Gastrocnemius medialis (tissue), 4 donors: ENCODE measurements around the gene SIX5. TPM values are rescaled to one million over a fixed set of nuclear protein-coding genes. Genes with fewer than 3 reads are reported as not detected.

Experiments used
- ATAC-seq, 2 donors: fragments of 150-250 bp; one replicate each; pipeline ENCODE4 v1.9.1; 2016
- DNase-seq, 2 donors: peaks; one replicate each; pipeline ENCODE4 v3.0.0-alpha.2; 2019
- H3K27ac ChIP-seq, 4 donors: fragments of 200-600 bp; sonication (generic); 1 replicate in 1 of 4; 2 replicates in 3 of 4; pipeline ENCODE4 v1.5.1; 2016 to 2018; ENCODE audit warnings: mild to moderate bottlenecking in 2 of 4, moderate library complexity in 1 of 4
- H3K27me3 ChIP-seq, 3 donors: fragments of 200-600 bp; sonication (generic) in 2 of 3; 1 replicate in 1 of 3; 2 replicates in 2 of 3; pipeline versions ENCODE4 v1.5.1 to v1.6.0; 2016 to 2019; ENCODE audit warnings: mild to moderate bottlenecking in 1 of 3, moderate library complexity in 1 of 3
- H3K36me3 ChIP-seq, 2 donors: fragments of 200-600 bp; sonication (generic) in 1 of 2; one replicate each; pipeline ENCODE4 v1.5.1; 2017 to 2018
- H3K4me1 ChIP-seq, 2 donors: fragments of 200-600 bp; sonication (generic) in 1 of 2; one replicate each; pipeline ENCODE4 v1.5.1; 2016 to 2017; ENCODE audit warnings: mild to moderate bottlenecking in 2 of 2
- H3K4me3 ChIP-seq, 4 donors: fragments of 200-600 bp; sonication (generic) in 3 of 4; 1 replicate in 1 of 4; 2 replicates in 3 of 4; pipeline ENCODE4 v1.5.1; 2016 to 2019; ENCODE audit warnings: mild to moderate bottlenecking in 2 of 4
- H3K9me3 ChIP-seq, 3 donors: fragments of 200-600 bp; sonication (generic) in 2 of 3; 1 replicate in 1 of 3; 2 replicates in 2 of 3; pipeline ENCODE4 v1.5.1; 2016 to 2019
- POLR2A ChIP-seq, 2 donors: fragments of 450-650 bp; IDR thresholded peaks; one replicate each; pipeline ENCODE4 v1.6.1; 2017; ENCODE audit warnings: antibody characterized with exemption in 2 of 2, mild to moderate bottlenecking in 2 of 2, moderate library complexity in 2 of 2
- in situ Hi-C, 4 donors: fragments of 200-750 bp; cut with MboI; loops; one replicate each; pipeline versions ENCODE4 v1.15.0 to v1.8.0; 2017; ENCODE audit warnings: low sequenced_read_pairs in 4 of 4
- intact Hi-C: fragments of 100-400 bp; cut with DNase I; formaldehyde crosslinking; loops from one replicate; pipeline ENCODE4 v1.15.1; 2023; ENCODE audit warnings: low total_unique reads
- total RNA-seq, 4 donors: library from RNA; depleted of rRNA; stranded (reverse); fragments of >200 nt; gene quantifications; one replicate each; pipeline versions ENCODE4 v1.1.0 to v1.2.3, GENCODE V29; 2016
- TF ChIP-seq, protein P1 (sequence below), 5 experiments: fragments of 450-650 bp in 3 of 5; fragments of 200-600 bp in 2 of 5; sonication (generic) in 2 of 5; IDR thresholded peaks in 4 of 5; conservative IDR thresholded peaks in 1 of 5; 1 replicate in 4 of 5; 2 replicates in 1 of 5; pipeline ENCODE4 v1.5.1; 2016 to 2019; ENCODE audit warnings: antibody characterized with exemption in 5 of 5, mild to moderate bottlenecking in 3 of 5, moderate library complexity in 3 of 5

SIX5 gene
- total RNA-seq, 4 donors from 2014 or later = 8.2 to 12.2 (median 10.1) TPM

GRCh38 chr19:45717983-45718650, 50.9 kb downstream of the SIX5 start:
- peaks cover 16 to 17% of the 10 kb centered on the region in 2 donors for H3K4me1 ChIP-seq
- H3K27ac ChIP-seq = peak overlapping the region; percentile 88 to 95 (median 92)
- H3K27me3 ChIP-seq = no peaks in the 10 kb centered on the region
- ATAC-seq (peak; percentile 17 to 35), DNase-seq (peak in 1 of 2 donors; percentile 56)
- H3K4me3 ChIP-seq = peak overlapping the region; percentile 57 to 76 (median 66)
- H3K9me3 ChIP-seq = no peaks in the 10 kb centered on the region
- intact Hi-C loops (loop anchor here (1.0 to 10.0 kb wide), 7 partner anchors 12 to 913 kb away; partner anchors contain the start of genes BCAM, ERCC1, FBXO46 and QPCTL), in situ Hi-C loops (no loop called here)
- TF ChIP-seq, protein P1, sequence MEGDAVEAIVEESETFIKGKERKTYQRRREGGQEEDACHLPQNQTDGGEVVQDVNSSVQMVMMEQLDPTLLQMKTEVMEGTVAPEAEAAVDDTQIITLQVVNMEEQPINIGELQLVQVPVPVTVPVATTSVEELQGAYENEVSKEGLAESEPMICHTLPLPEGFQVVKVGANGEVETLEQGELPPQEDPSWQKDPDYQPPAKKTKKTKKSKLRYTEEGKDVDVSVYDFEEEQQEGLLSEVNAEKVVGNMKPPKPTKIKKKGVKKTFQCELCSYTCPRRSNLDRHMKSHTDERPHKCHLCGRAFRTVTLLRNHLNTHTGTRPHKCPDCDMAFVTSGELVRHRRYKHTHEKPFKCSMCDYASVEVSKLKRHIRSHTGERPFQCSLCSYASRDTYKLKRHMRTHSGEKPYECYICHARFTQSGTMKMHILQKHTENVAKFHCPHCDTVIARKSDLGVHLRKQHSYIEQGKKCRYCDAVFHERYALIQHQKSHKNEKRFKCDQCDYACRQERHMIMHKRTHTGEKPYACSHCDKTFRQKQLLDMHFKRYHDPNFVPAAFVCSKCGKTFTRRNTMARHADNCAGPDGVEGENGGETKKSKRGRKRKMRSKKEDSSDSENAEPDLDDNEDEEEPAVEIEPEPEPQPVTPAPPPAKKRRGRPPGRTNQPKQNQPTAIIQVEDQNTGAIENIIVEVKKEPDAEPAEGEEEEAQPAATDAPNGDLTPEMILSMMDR (IDR thresholded peaks at IDR 0.05 in 4 of 5, conservative IDR thresholded peaks at IDR 0.05 in 1 of 5) = no peak
- TF ChIP-seq POLR2A (IDR thresholded peaks at IDR 0.05) = no peak
- H3K36me3 ChIP-seq = no peaks in the 10 kb centered on the region

DNA sequence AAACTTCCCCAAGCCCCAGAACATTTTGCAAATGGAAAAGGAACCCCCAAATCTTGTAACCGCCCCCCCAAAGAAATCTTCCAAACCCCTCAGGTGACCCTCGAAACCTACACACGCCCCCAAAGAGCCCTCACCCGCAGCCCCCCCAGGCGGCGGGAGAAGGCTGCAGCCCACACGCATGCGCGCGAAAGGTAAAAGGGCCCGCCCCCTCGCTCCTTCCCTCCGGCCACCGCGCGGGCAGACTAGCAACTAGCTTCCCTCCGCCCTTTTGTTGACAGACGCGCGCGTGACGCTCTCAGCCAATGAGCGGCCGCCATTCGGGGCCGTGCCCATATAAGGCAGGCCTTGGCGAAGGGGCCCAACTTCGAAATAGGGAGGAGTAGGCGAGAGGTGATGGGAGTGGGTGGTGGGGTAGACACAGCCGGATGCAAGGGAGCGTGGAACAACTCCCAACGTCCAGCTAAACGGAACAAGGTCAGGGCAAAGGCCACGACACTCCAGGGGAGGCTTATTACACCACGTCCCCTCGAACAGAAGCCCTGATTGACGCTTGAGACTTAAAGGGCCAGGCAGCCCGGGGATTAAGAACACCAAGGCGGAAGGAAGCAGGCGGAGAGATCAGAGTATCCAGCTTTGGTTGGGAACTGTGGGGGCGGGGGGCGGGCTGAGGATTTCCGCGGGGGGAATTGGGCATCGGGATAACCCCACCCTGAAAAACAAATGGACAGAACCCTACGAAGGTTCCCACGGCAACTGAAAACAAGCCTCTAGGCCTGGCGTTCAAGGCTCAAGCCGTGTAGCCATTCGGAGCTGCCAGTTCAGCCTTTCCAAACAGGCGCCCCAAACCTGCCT, 51.7 kb downstream of the SIX5 start:
- Histone ChIP-seq H3K36me3 (no peaks in the 10 kb centered on the region), H3K27me3 (no peaks in the 10 kb centered on the region), H3K27ac (peak overlapping the region; percentile 88 to 95 (median 92)), H3K4me3 (peak overlapping the region; percentile 74 to 82 (median 76)), H3K9me3 (no peaks in the 10 kb centered on the region), H3K4me1 (peaks cover 12 to 17% of the 10 kb centered on the region in 2 donors)
- in situ Hi-C loops (no loop called here), intact Hi-C loops (loop anchor here (1.0 to 10.0 kb wide), 7 partner anchors 13 to 913 kb away; partner anchors contain the start of genes BCAM, ERCC1, FBXO46 and QPCTL)
- ATAC-seq (peak; percentile 96 to 98), DNase-seq (peak; percentile 99 to 100)
- TF ChIP-seq, protein P1 (IDR thresholded peaks at IDR 0.05 in 4 of 5, conservative IDR thresholded peaks at IDR 0.05 in 1 of 5) = peak in 3 of 5 experiments; percentile 26 to 42 (median 37)
- peak; percentile 55 to 75 for TF ChIP-seq POLR2A (IDR thresholded peaks at IDR 0.05)

DNA sequence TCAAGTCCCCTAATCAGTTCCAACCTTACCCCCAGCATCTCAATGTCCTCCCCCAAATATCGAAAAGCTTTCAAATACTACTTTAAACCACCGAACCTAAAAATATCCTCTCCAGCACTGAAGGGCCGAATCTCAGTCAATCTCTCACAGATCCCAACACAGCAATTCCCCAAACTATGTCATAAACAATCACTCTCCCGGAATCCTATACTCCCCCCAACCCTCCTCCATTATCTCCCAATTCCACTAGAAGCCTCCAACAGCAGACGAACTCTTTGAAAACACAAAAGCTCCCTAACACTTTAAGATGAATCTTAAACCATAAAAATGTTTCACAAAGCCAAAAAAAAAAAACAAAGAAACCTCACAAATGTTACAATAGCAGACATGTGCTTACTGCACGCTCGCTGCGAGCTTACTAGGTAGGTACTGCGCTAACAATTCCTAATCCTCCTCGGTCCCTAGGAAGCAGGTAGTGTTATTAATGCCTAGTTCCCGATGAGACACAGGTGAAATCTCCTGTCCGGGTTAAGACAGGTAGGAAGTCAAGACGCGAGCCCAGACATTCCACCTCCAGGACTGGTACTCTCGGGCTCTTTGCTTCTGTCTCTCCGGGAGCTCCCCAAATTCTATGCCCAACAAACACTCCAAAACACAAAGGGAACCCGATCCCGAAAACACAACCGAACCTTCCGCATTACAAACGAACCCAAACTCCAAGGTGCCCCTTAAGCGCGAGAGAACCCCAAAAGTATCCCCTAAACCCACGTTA, 52.5 kb downstream of the SIX5 start:
- Histone ChIP-seq H3K9me3 (no peaks in the 10 kb centered on the region), H3K27ac (peak overlapping the region; percentile 88 to 95 (median 92)), H3K4me1 (peaks cover 12 to 17% of the 10 kb centered on the region in 2 donors), H3K36me3 (peaks cover 0 to 5% of the 10 kb centered on the region in 2 donors), H3K4me3 (peak overlapping the region; percentile 74 to 82 (median 76)), H3K27me3 (no peaks in the 10 kb centered on the region)
- in situ Hi-C loops (no loop called here), intact Hi-C loops (loop anchor here (1.0 to 10.0 kb wide), 7 partner anchors 14 to 912 kb away; partner anchors contain the start of genes BCAM, ERCC1, FBXO46 and QPCTL)
- DNase-seq = peak in 1 of 2 donors; percentile 31
- peak; percentile 9 to 15 for ATAC-seq
- no peak for TF ChIP-seq POLR2A (IDR thresholded peaks at IDR 0.05)

GRCh38 chr19:45715139-45715538, 53.9 kb downstream of the SIX5 start:
- no peaks in the 10 kb centered on the region for H3K9me3 ChIP-seq
- H3K4me1 ChIP-seq = peaks cover 12 to 17% of the 10 kb centered on the region in 2 donors
- H3K36me3 ChIP-seq = peaks cover 0 to 6% of the 10 kb centered on the region in 2 donors
- in situ Hi-C loops = no loop called here
- ATAC-seq = no peak
- no peak overlapping the region for H3K4me3 ChIP-seq
- TF ChIP-seq, protein P1 (IDR thresholded peaks at IDR 0.05 in 4 of 5, conservative IDR thresholded peaks at IDR 0.05 in 1 of 5) = no peak
- no peak for TF ChIP-seq POLR2A (IDR thresholded peaks at IDR 0.05)
- DNase-seq = no peak
- intact Hi-C loops = loop anchor here (5.0 to 10.0 kb wide), 3 partner anchors 82 to 910 kb away; partner anchors contain the start of genes BCAM and ERCC1
- H3K27ac ChIP-seq = no peak overlapping the region
- no peaks in the 10 kb centered on the region for H3K27me3 ChIP-seq

Other genes starting within 250 kb of the SIX5 start
- gene OPA3, start 184.4 kb downstream of the SIX5 start, total RNA-seq = 10 to 100 TPM; 14.8 to 32.5 (median 20.3) TPM
- gene GPR4, start 167.0 kb downstream of the SIX5 start, total RNA-seq = 1 to 10 TPM in 3 of 4 donors, under 1 TPM in 1; 0.46 to 4.2 (median 2.2) TPM
- 1 to 10 TPM; 3.0 to 6.7 (median 4.8) TPM for gene EML2, start 129.9 kb downstream of the SIX5 start, total RNA-seq
- not detected for gene GIPR, start 101.0 kb downstream of the SIX5 start, total RNA-seq
- gene SNRPD2, start 77.3 kb downstream of the SIX5 start, total RNA-seq = 100 to 1,000 TPM; 136 to 167 (median 144) TPM
- gene QPCTL, start 76.6 kb downstream of the SIX5 start, total RNA-seq = 1 to 10 TPM in 2 of 4 donors, under 1 TPM in 2; 0.80 to 1.4 (median 0.97) TPM
- 10 to 100 TPM in 1 of 4 donors, 1 to 10 TPM in 3; 6.6 to 14.3 (median 8.7) TPM for gene FBXO46, start 38.4 kb downstream of the SIX5 start, total RNA-seq
- gene MEIOSIN, start 35.8 kb downstream of the SIX5 start, total RNA-seq = not detected
- gene DMPK, start 13.2 kb upstream of the SIX5 start, total RNA-seq = 100 to 1,000 TPM in 2 of 4 donors, 10 to 100 TPM in 2; 93.0 to 196 (median 116) TPM
- gene DMWD, start 23.6 kb upstream of the SIX5 start, total RNA-seq = 100 to 1,000 TPM in 1 of 4 donors, 10 to 100 TPM in 3; 38.6 to 111 (median 56.4) TPM
- gene RSPH6A, start 46.1 kb upstream of the SIX5 start, total RNA-seq = not detected
- 10 to 100 TPM; 14.1 to 64.6 (median 34.9) TPM for gene SYMPK, start 93.9 kb upstream of the SIX5 start, total RNA-seq
- not detected for gene FOXA3, start 95.1 kb upstream of the SIX5 start, total RNA-seq
- 10 to 100 TPM; 17.1 to 40.6 (median 28.6) TPM for gene IRF2BP1, start 116.9 kb upstream of the SIX5 start, total RNA-seq
- gene MYPOP, start 133.4 kb upstream of the SIX5 start, total RNA-seq = 10 to 100 TPM in 1 of 4 donors, 1 to 10 TPM in 3; 5.9 to 12.4 (median 6.3) TPM
- gene NANOS2, start 145.5 kb upstream of the SIX5 start, total RNA-seq = not detected
- 1 to 10 TPM in 1 of 4 donors, under 1 TPM in 3; 0.44 to 1.1 (median 0.49) TPM for gene NOVA2, start 204.6 kb upstream of the SIX5 start, total RNA-seq
- gene CCDC61, start 226.2 kb upstream of the SIX5 start, total RNA-seq = 1 to 10 TPM; 2.3 to 4.9 (median 3.4) TPM